ENCODE measurements around the gene FBXW10. TPM values are rescaled to one million over a fixed set of nuclear protein-coding genes. Genes with fewer than 3 reads are reported as not detected.
"Not testable (repeated sequence)": the region's sequence is repeated elsewhere in the genome, so short reads cannot be mapped to it uniquely, and the experiment has no call there.

The FBXW10 gene
- total and polyA plus RNA-seq, 2 donors (not counting 3 experiments of a cell fraction or from before 2014, with no cell fraction given) = not detected

DNA sequence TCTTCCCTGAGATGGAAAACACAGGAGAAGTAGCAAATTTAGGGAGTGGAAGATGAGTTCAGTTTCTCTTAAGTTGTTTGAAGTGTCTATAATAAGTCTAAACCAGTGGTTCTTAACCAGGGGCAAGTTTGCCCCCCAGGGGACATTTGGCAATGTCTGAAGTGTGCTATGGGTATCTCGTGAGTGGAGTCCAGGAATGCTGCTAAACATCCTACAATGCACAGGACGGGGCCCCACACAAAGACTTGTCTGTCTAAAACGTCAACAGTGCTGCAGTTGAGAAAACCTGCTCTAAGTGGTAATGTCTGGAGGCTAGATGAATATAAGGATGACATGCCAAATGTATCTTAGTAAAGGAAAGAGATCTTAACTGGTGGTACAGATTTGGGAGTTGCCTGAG is 37.9 kb upstream of the FBXW10 start:
- CTCF ChIA-PET; H3K4me3 ChIP-seq (replicated peaks in 1 of 3; ENCODE audit: insufficient read depth in 1 of 3, low read depth in 1 of 3, low read length in 3 of 3); H3K4me1 ChIP-seq (ENCODE audit: control insufficient read depth, extremely low read depth, insufficient read depth, low read length); H3K79me2 ChIP-seq (ENCODE audit: control insufficient read depth, insufficient read depth, low read length); intact Hi-C loops (cut with micrococcal nuclease); POLR2A ChIA-PET; DNase-seq (ENCODE audit: low read depth, low spot score); H3K9me1 ChIP-seq (replicated peaks; ENCODE audit: control insufficient read depth, extremely low read depth, insufficient read depth, low read length); H3K9ac ChIP-seq (replicated peaks; ENCODE audit: extremely low read depth, insufficient read depth, low read length); BruUV-seq (replicated peaks); H3K4me2 ChIP-seq (ENCODE audit: insufficient read depth, low read length); dilution Hi-C loops (cut with MboI; ENCODE audit: extremely low pct_ligation_motif_present, low sequenced_read_pairs); H2AFZ ChIP-seq (ENCODE audit: low read depth, low read length); H3K27me3 ChIP-seq (ENCODE audit: control insufficient read depth in 2 of 2, insufficient read depth in 2 of 2, low read length in 2 of 2); H3K27ac ChIP-seq (ENCODE audit: insufficient read depth, low read depth, low read length); FAIRE-seq; H3K36me3 ChIP-seq (ENCODE audit: control insufficient read depth in 2 of 2, extremely low read depth in 1 of 2, insufficient read depth in 2 of 2, low read length in 2 of 2); H3K9me3 ChIP-seq (replicated peaks; ENCODE audit: control insufficient read depth, insufficient read depth, low read length); H4K20me1 ChIP-seq (replicated peaks; ENCODE audit: control insufficient read depth, extremely low read depth, insufficient read depth, low read length): not testable (repeated sequence)

DNA sequence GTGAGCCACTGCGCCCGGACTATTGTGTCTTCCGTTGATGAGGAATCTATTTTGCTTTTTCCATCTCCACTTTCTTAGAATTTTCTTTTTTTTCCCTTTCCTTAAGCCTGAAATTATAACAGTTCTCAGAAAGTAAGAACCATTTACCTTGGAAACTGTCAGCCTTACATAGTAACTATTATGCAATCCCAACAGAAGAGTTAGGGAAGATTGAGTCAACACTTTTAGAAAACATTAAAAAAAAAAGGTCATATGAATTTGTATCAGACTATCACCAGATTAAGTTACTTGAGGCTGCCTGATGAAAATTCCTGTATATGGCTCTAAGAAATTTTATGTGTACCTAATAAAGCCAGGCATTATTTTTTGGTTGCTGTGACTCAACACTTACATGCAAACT is 35.6 kb upstream of the FBXW10 start:
- BruUV-seq (replicated peaks); CTCF ChIA-PET; FAIRE-seq: not testable (repeated sequence)

More for the DNA sequence above, 35.6 kb upstream of the FBXW10 start:
- H3K27ac ChIP-seq (ENCODE audit: insufficient read depth, low read depth, low read length); H3K27me3 ChIP-seq (ENCODE audit: control insufficient read depth in 2 of 2, insufficient read depth in 2 of 2, low read length in 2 of 2); H3K4me2 ChIP-seq (ENCODE audit: insufficient read depth, low read length); POLR2A ChIA-PET; H3K9me3 ChIP-seq (replicated peaks; ENCODE audit: control insufficient read depth, insufficient read depth, low read length); H3K4me1 ChIP-seq (ENCODE audit: control insufficient read depth, extremely low read depth, insufficient read depth, low read length); H3K79me2 ChIP-seq (ENCODE audit: control insufficient read depth, insufficient read depth, low read length); H4K20me1 ChIP-seq (replicated peaks; ENCODE audit: control insufficient read depth, extremely low read depth, insufficient read depth, low read length); H2AFZ ChIP-seq (ENCODE audit: low read depth, low read length); intact Hi-C loops (cut with micrococcal nuclease); dilution Hi-C loops (cut with MboI; ENCODE audit: extremely low pct_ligation_motif_present, low sequenced_read_pairs); H3K9ac ChIP-seq (replicated peaks; ENCODE audit: extremely low read depth, insufficient read depth, low read length); H3K36me3 ChIP-seq (ENCODE audit: control insufficient read depth in 2 of 2, extremely low read depth in 1 of 2, insufficient read depth in 2 of 2, low read length in 2 of 2); DNase-seq (ENCODE audit: low read depth, low spot score); H3K4me3 ChIP-seq (replicated peaks in 1 of 3; ENCODE audit: insufficient read depth in 1 of 3, low read depth in 1 of 3, low read length in 3 of 3); H3K9me1 ChIP-seq (replicated peaks; ENCODE audit: control insufficient read depth, extremely low read depth, insufficient read depth, low read length): not testable (repeated sequence)
